ELR (cell line): ENCODE data around the gene ARID5B.

Experiments
- DNase-seq: peaks from one replicate; pipeline ENCODE4 v3.0.0-alpha.2; 2015; ENCODE audit warnings: low read depth

ARID5B gene

GRCh38 chr10:61883371-61884025 lies 18.0 kb upstream of the ARID5B start:
- no peak for DNase-seq

GRCh38 chr10:61887772-61888171 lies 13.7 kb upstream of the ARID5B start:
- no peak for DNase-seq

- DNase-seq = peak; percentile 67
These were observed 12.8 kb upstream of the ARID5B start for GRCh38 chr10:61888744-61889143.

- peak; percentile 57 for DNase-seq
These were observed 11.1 kb upstream of the ARID5B start for GRCh38 chr10:61890430-61890829.

- peak; percentile 76 for DNase-seq
These were observed 10.6 kb upstream of the ARID5B start for GRCh38 chr10:61890881-61891409.

- no peak for DNase-seq
These were observed 9.5 kb upstream of the ARID5B start for GRCh38 chr10:61891906-61892585.

- no peak for DNase-seq
These were observed 8.5 kb upstream of the ARID5B start for GRCh38 chr10:61892961-61893360.

GRCh38 chr10:61894133-61894532 lies 7.4 kb upstream of the ARID5B start:
- no peak for DNase-seq

- DNase-seq = no peak
These were observed 5.5 kb upstream of the ARID5B start for GRCh38 chr10:61895898-61896600.

- peak; percentile 79 for DNase-seq
These were observed 4.4 kb upstream of the ARID5B start for GRCh38 chr10:61896854-61897661.

- peak; percentile 67 for DNase-seq
These were observed 3.6 kb upstream of the ARID5B start for GRCh38 chr10:61897671-61898434.

GRCh38 chr10:61898435-61898778 lies 3.1 kb upstream of the ARID5B start:
- no peak for DNase-seq

GRCh38 chr10:61899069-61899531 lies 2.4 kb upstream of the ARID5B start:
- peak; percentile 93 for DNase-seq

GRCh38 chr10:61899663-61899996 lies 1.9 kb upstream of the ARID5B start:
- no peak for DNase-seq

GRCh38 chr10:61899997-61900828 lies 1.3 kb upstream of the ARID5B start:
- peak; percentile 74 for DNase-seq

- peak; percentile 59 for DNase-seq
These were observed 438 bp downstream of the ARID5B start for GRCh38 chr10:61901829-61902444.

GRCh38 chr10:61902445-61903220 lies 1.1 kb downstream of the ARID5B start:
- peak; percentile 71 for DNase-seq

GRCh38 chr10:61903221-61903927 lies 1.9 kb downstream of the ARID5B start:
- peak; percentile 67 for DNase-seq

GRCh38 chr10:61903928-61904344 lies 2.4 kb downstream of the ARID5B start:
- peak; percentile 55 for DNase-seq
